ENCODE results near the gene UPB1.
A peak's percentile ranks its signal among the peaks of the same experiment; 100 is the strongest.

- peak; percentile 92 for TF ChIP-seq CTCF (IDR thresholded peaks at IDR 0.05; ENCODE audit: low read depth, low read length, missing input control)
- no peak for TF ChIP-seq MAX (IDR thresholded peaks at IDR 0.05)
- TF ChIP-seq RAD21 (IDR thresholded peaks at IDR 0.05): peak; percentile 98 to 99
- TF ChIP-seq TAF1 (conservative IDR thresholded peaks at IDR 0.05): no peak
- no peak for TF ChIP-seq YY1 (IDR thresholded peaks at IDR 0.05)
- peak; percentile 98 for TF ChIP-seq ATF3 (IDR thresholded peaks at IDR 0.05)
- TF ChIP-seq SP1 (IDR thresholded peaks at IDR 0.05): peak; percentile 81
These were observed 30.4 kb downstream of the UPB1 start for GRCh38 chr22:24525416-24526037.

Data from liver (tissue), 3 donors.